Calu3 (cell line): ENCODE results near the gene RBPJ. TPM values are rescaled to one million over a fixed set of nuclear protein-coding genes. Genes with fewer than 3 reads are reported as not detected.

ENCODE experiments used
- Bru-seq: library from RNA; stranded (reverse); fragments of 400-500 nt; gene quantifications from one replicate; lab custom pipeline; 2021; lab: Mats Ljungman, UMichigan
- BruChase-seq, 2 experiments: library from RNA; stranded (reverse); fragments of 400-500 nt; gene quantifications; one replicate each; lab custom pipeline; 2021; lab: Mats Ljungman, UMichigan
- BruUV-seq: library from RNA; stranded (reverse); fragments of 400-500 nt; replicated peaks from 2 replicates; lab custom pipeline; 2021; lab: Mats Ljungman, UMichigan
- CTCF ChIA-PET: fragments of 300-600 bp; sonication (Branson Sonifier 250); formaldehyde crosslinking; loops from one replicate; lab custom pipeline; 2022; ENCODE audit warnings: antibody characterized with exemption; lab: Charles Lee
- DNase-seq: peaks from one replicate; pipeline ENCODE4 v3.0.0; 2022
- H3K27ac Mint-ChIP-seq: one replicate; pipeline ENCODE4 v1.8.0; 2022; ENCODE audit warnings: mixed read lengths; ENCODE audit not compliant: unreplicated experiment
- H3K27me3 Mint-ChIP-seq: one replicate; pipeline ENCODE4 v1.8.0; 2022; ENCODE audit warnings: mixed read lengths; ENCODE audit not compliant: unreplicated experiment
- H3K36me3 Mint-ChIP-seq: one replicate; pipeline ENCODE4 v1.8.0; 2022; ENCODE audit warnings: mild to moderate bottlenecking, moderate library complexity, mixed read lengths; ENCODE audit not compliant: insufficient read depth, unreplicated experiment
- H3K4me1 Mint-ChIP-seq: one replicate; pipeline ENCODE4 v1.8.0; 2022; ENCODE audit warnings: mild to moderate bottlenecking, low read depth, mixed read lengths; ENCODE audit not compliant: unreplicated experiment
- H3K4me3 Mint-ChIP-seq: one replicate; pipeline ENCODE4 v1.8.0; 2022; ENCODE audit warnings: mild to moderate bottlenecking, low read depth, moderate library complexity, mixed read lengths; ENCODE audit not compliant: unreplicated experiment
- H3K9me3 Mint-ChIP-seq: one replicate; pipeline ENCODE4 v1.8.0; 2022; ENCODE audit warnings: low read depth, mixed read lengths; ENCODE audit not compliant: unreplicated experiment
- CTCF ChIP-seq: fragments of 200-600 bp; IDR thresholded peaks from one replicate; pipeline ENCODE4 v1.8.0; 2022; ENCODE audit warnings: antibody characterized with exemption; ENCODE audit not compliant: unreplicated experiment
- intact Hi-C: fragments of 100-400 bp; cut with micrococcal nuclease; formaldehyde crosslinking; loops from one replicate; pipeline ENCODE4 v1.10.0; 2022; ENCODE audit not compliant: unreplicated experiment
- long read RNA-seq: library from polyadenylated mRNA; stranded (forward); transcript quantifications from one replicate; pipeline ENCODE4 v2.0.0, GENCODE V29; 2022
- total RNA-seq: library from RNA; stranded (reverse); gene quantifications from 2 replicates; pipeline ENCODE4 v1.2.3, GENCODE V29; 2022

The RBPJ gene
- total RNA-seq (46.1 and 56.3 TPM in 2 replicates), Bru-seq, nascent RNA (percentile 81 among the genes with signal in this experiment), BruChase-seq, experiment 1, labeled RNA remaining after a 6-hour chase (percentile 81 among the genes with signal in this experiment), BruChase-seq, experiment 2, labeled RNA remaining after a 2-hour chase (percentile 79 among the genes with signal in this experiment)
- long read RNA-seq, full-length matches to known transcripts: 45 of 64 reads
- long read RNA-seq, partial matches to known transcripts: 4 of 64 reads
- long read RNA-seq, other reads (novel, unspliced or antisense): 15 of 64 reads

- Mint-ChIP-seq H3K27me3 (no peaks in the 10 kb centered on the region), H3K4me3 (peak within 1 kb of the TSS; percentile 86), H3K9me3 (peaks cover 9% of the 10 kb centered on the region), H3K36me3 (peaks cover 36% of the 10 kb centered on the region), H3K4me1 (peaks cover 8% of the 10 kb centered on the region), H3K27ac (peak within 1 kb of the TSS; percentile 89)
- intact Hi-C loops: no loop called here
- CTCF ChIA-PET: interaction anchor here (0.7 kb wide), 1 partner anchor 239 kb away, joined by 4 read pairs; no protein-coding TSS in a partner anchor
- DNase-seq: peak; percentile 87
- BruUV-seq: no TSS peak
- TF ChIP-seq CTCF: no peak
These were observed at the start of gene RBPJ for GRCh38 chr4:26320538-26321372. TSS of gene RBPJ (plus strand) at chr4:26321014. CDS start at chr4:26321029, 15 bp downstream.

- TF ChIP-seq CTCF: no peak
- CTCF ChIA-PET: no interaction called here
- Mint-ChIP-seq H3K4me3 (no peak overlapping the region), H3K36me3 (no peaks in the 10 kb centered on the region), H3K27ac (no peak overlapping the region), H3K9me3 (no peaks in the 10 kb centered on the region), H3K27me3 (no peaks in the 10 kb centered on the region), H3K4me1 (no peaks in the 10 kb centered on the region)
- no peak for DNase-seq
- no TSS peak for BruUV-seq
- intact Hi-C loops: no loop called here
These were observed 49.1 kb upstream of the RBPJ start for GRCh38 chr4:26271703-26272102.

GRCh38 chr4:26272654-26273615 lies 47.9 kb upstream of the RBPJ start:
- Mint-ChIP-seq H3K36me3 (no peaks in the 10 kb centered on the region), H3K4me3 (no peak overlapping the region), H3K27me3 (no peaks in the 10 kb centered on the region), H3K4me1 (no peaks in the 10 kb centered on the region), H3K27ac (no peak overlapping the region), H3K9me3 (no peaks in the 10 kb centered on the region)
- intact Hi-C loops: no loop called here
- no peak for TF ChIP-seq CTCF
- CTCF ChIA-PET: no interaction called here
- BruUV-seq: no TSS peak
- no peak for DNase-seq

GRCh38 chr4:26273616-26273980 lies 47.2 kb upstream of the RBPJ start:
- Mint-ChIP-seq H3K4me1 (no peaks in the 10 kb centered on the region), H3K4me3 (no peak overlapping the region), H3K36me3 (no peaks in the 10 kb centered on the region), H3K27ac (no peak overlapping the region), H3K27me3 (no peaks in the 10 kb centered on the region), H3K9me3 (no peaks in the 10 kb centered on the region)
- BruUV-seq: no TSS peak
- CTCF ChIA-PET: no interaction called here
- TF ChIP-seq CTCF: no peak
- intact Hi-C loops: no loop called here
- DNase-seq: no peak
